ENCODE data around the gene ADAMTS2.

GRCh38 chr5:179160584-179160983, 184.7 kb downstream of the ADAMTS2 start:
- TF ChIP-seq EZH2 (IDR thresholded peaks at IDR 0.05) (no peak), CTCF (IDR thresholded peaks at IDR 0.05) (no peak)

All from neural progenitor cell (in vitro differentiated cells).